Hepatocyte (in vitro differentiated cells): ENCODE results near the gene SLC66A2. TPM values are rescaled to one million over a fixed set of nuclear protein-coding genes. Genes with fewer than 3 reads are reported as not detected.

Experiments
- DNase-seq: peaks from one replicate; pipeline ENCODE4 v3.0.0-alpha.2; 2016; ENCODE audit warnings: low spot score
- H2AFZ ChIP-seq: fragments of 200-600 bp; sonication (generic); 2 replicates; pipeline ENCODE4 v1.6.0; 2016; ENCODE audit warnings: antibody characterized with exemption, mild to moderate bottlenecking
- H3K27ac ChIP-seq: fragments of 200-600 bp; sonication (generic); 2 replicates; pipeline ENCODE4 v1.5.1; 2016; ENCODE audit warnings: mild to moderate bottlenecking
- H3K27me3 ChIP-seq: fragments of 200-600 bp; sonication (generic); 2 replicates; pipeline ENCODE4 v1.6.1; 2016
- H3K36me3 ChIP-seq: fragments of 200-600 bp; sonication (generic); replicated peaks from 2 replicates; pipeline ENCODE4 v1.5.1; 2016; ENCODE audit warnings: low read depth; ENCODE audit not compliant: insufficient read depth
- H3K4me1 ChIP-seq: fragments of 200-600 bp; sonication (generic); 2 replicates; pipeline ENCODE4 v1.5.1; 2016; ENCODE audit warnings: mild to moderate bottlenecking, moderate library complexity; ENCODE audit not compliant: insufficient read depth
- H3K4me2 ChIP-seq: fragments of 200-600 bp; sonication (generic); 2 replicates; pipeline ENCODE4 v1.6.0; 2016
- H3K4me3 ChIP-seq: fragments of 200-600 bp; sonication (generic); 2 replicates; pipeline ENCODE4 v1.5.1; 2016; ENCODE audit warnings: mild to moderate bottlenecking
- H3K79me2 ChIP-seq: fragments of 200-600 bp; sonication (generic); 2 replicates; pipeline ENCODE4 v1.6.0; 2017; ENCODE audit warnings: mild to moderate bottlenecking
- H3K9me2 ChIP-seq: fragments of 200-600 bp; sonication (generic); replicated peaks from 2 replicates; pipeline ENCODE4 v1.6.0; 2017; ENCODE audit warnings: mild to moderate bottlenecking; ENCODE audit not compliant: insufficient read depth
- H3K9me3 ChIP-seq: fragments of 200-600 bp; sonication (generic); 2 replicates; pipeline ENCODE4 v1.5.1; 2016; ENCODE audit warnings: low read depth, mild to moderate bottlenecking
- H4K20me1 ChIP-seq: fragments of 200-600 bp; sonication (generic); 2 replicates; pipeline ENCODE4 v1.6.0; 2016; ENCODE audit warnings: mild to moderate bottlenecking; ENCODE audit not compliant: insufficient read depth, poor library complexity, severe bottlenecking
- EZH2 ChIP-seq: fragments of 200-600 bp; sonication (generic); IDR thresholded peaks from 2 replicates; pipeline ENCODE4 v1.6.1; 2016; ENCODE audit warnings: antibody characterized with exemption, mild to moderate bottlenecking, borderline replicate concordance
- EZH2phosphoT487 ChIP-seq: fragments of 200-600 bp; sonication (generic); IDR thresholded peaks from one replicate; pipeline ENCODE4 v1.6.1; 2018; ENCODE audit warnings: antibody characterized with exemption, mild to moderate bottlenecking, low read depth, moderate library complexity; ENCODE audit not compliant: unreplicated experiment, severe bottlenecking
- WGBS: methylation state at CpG from one replicate; pipeline ENCODE4 v1.1.6; 2016; ENCODE audit warnings: low lambda C conversion rate; ENCODE audit errors: missing lambda C conversion rate; 5-methylcytosine and 5-hydroxymethylcytosine counted together
- polyA plus RNA-seq: library from polyadenylated mRNA; unstranded; fragments of >200 nt; fragmentation: Nextera tagmentation; extraction: Ambion mirVana; gene quantifications from 2 replicates; pipeline ENCODE4 v1.2.1, GENCODE V29; 2016
- total RNA-seq: library from RNA; depleted of rRNA; stranded (reverse); fragments of >200 nt; gene quantifications from 2 replicates; pipeline ENCODE4 v1.2.3, GENCODE V29; 2014
- TF ChIP-seq, protein P1 (sequence below): fragments of 200-600 bp; sonication (generic); IDR thresholded peaks from 2 replicates; pipeline ENCODE4 v1.5.1; 2016; ENCODE audit warnings: antibody characterized with exemption, mild to moderate bottlenecking; ENCODE audit not compliant: poor library complexity

SLC66A2 gene
- total and polyA plus RNA-seq, 2 experiments from 2014 or later = 31.1 to 36.5 TPM

DNA sequence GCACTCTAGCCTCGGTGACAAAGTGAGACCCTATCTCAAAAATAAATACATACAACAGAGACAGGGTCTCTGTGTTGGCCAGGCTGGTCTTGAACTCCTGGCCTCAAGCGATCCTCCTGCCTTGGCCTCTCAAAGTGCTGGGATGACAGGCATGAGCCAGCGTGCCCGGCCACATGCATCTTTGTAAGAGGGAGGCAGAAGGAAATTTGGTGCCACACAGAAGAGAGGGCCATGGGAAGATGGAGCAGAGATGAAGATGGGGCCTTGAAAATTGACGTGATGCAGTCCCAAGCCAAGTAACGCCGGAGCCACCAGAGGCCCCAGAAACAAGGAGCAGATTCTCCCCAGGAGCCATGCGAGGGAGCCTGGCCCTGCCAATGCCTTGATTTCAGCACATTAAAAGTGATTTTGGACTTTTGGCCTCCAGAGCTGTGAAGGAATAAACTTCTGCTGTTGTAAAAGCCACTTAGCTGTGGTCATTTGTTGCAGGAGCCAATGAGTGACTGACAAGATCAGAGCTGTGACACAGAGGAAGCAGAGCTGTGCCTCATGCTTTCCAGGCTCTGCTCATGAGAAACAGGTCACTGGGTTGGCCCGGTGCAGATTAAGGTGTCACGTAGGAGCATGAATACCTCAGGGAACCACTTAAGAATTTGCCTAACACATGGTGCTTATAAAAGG, 2.7 kb upstream of the SLC66A2 start:
- H3K9me2 ChIP-seq = no peaks in the 10 kb centered on the region
- H4K20me1 ChIP-seq = peaks cover 14% of the 10 kb centered on the region
- no peak overlapping the region for H3K4me2 ChIP-seq
- peak overlapping the region; percentile 84 for H3K27ac ChIP-seq
- peaks cover 21% of the 10 kb centered on the region for H3K79me2 ChIP-seq
- 76% methylated on average over 10 of the region's 10 CpGs for WGBS
- no peaks in the 10 kb centered on the region for H3K9me3 ChIP-seq
- no peaks in the 10 kb centered on the region for H3K27me3 ChIP-seq
- no peak overlapping the region for H3K4me3 ChIP-seq
- H3K36me3 ChIP-seq = no peaks in the 10 kb centered on the region
- no peak overlapping the region for H2AFZ ChIP-seq
- peak; percentile 75 for DNase-seq
- TF ChIP-seq, protein P1, sequence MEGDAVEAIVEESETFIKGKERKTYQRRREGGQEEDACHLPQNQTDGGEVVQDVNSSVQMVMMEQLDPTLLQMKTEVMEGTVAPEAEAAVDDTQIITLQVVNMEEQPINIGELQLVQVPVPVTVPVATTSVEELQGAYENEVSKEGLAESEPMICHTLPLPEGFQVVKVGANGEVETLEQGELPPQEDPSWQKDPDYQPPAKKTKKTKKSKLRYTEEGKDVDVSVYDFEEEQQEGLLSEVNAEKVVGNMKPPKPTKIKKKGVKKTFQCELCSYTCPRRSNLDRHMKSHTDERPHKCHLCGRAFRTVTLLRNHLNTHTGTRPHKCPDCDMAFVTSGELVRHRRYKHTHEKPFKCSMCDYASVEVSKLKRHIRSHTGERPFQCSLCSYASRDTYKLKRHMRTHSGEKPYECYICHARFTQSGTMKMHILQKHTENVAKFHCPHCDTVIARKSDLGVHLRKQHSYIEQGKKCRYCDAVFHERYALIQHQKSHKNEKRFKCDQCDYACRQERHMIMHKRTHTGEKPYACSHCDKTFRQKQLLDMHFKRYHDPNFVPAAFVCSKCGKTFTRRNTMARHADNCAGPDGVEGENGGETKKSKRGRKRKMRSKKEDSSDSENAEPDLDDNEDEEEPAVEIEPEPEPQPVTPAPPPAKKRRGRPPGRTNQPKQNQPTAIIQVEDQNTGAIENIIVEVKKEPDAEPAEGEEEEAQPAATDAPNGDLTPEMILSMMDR = no peak
- no peak for TF ChIP-seq EZH2phosphoT487
- H3K4me1 ChIP-seq = peaks cover 27% of the 10 kb centered on the region

GRCh38 chr18:79952996-79953559, 1.6 kb upstream of the SLC66A2 start:
- peaks cover 28% of the 10 kb centered on the region for H3K4me1 ChIP-seq
- H3K4me3 ChIP-seq = no peak overlapping the region
- H3K4me2 ChIP-seq = peak overlapping the region; percentile 100
- H2AFZ ChIP-seq = no peak overlapping the region
- peak; percentile 52 for DNase-seq
- H3K36me3 ChIP-seq = no peaks in the 10 kb centered on the region
- H3K27me3 ChIP-seq = no peaks in the 10 kb centered on the region
- peaks cover 31% of the 10 kb centered on the region for H3K79me2 ChIP-seq
- H3K9me3 ChIP-seq = no peaks in the 10 kb centered on the region
- no peaks in the 10 kb centered on the region for H3K9me2 ChIP-seq
- WGBS = 62% methylated on average over 24 of the region's 24 CpGs
- H3K27ac ChIP-seq = no peak overlapping the region
- TF ChIP-seq EZH2phosphoT487 = no peak
- no peak for TF ChIP-seq EZH2
- TF ChIP-seq, protein P1 = no peak
- peaks cover 17% of the 10 kb centered on the region for H4K20me1 ChIP-seq

GRCh38 chr18:79952456-79952995, 1.1 kb upstream of the SLC66A2 start:
- Histone ChIP-seq H3K4me1 (peaks cover 28% of the 10 kb centered on the region), H3K27ac (no peak overlapping the region), H3K27me3 (no peaks in the 10 kb centered on the region), H3K4me2 (peak overlapping the region; percentile 100), H3K9me3 (no peaks in the 10 kb centered on the region), H4K20me1 (peaks cover 20% of the 10 kb centered on the region), H3K4me3 (peak overlapping the region; percentile 96), H2AFZ (peak overlapping the region; percentile 97), H3K36me3 (no peaks in the 10 kb centered on the region), H3K79me2 (peaks cover 35% of the 10 kb centered on the region), H3K9me2 (no peaks in the 10 kb centered on the region)
- WGBS = 38% methylated on average over 1 of the region's 43 CpGs
- TF ChIP-seq EZH2 (no peak), EZH2phosphoT487 (no peak)
- TF ChIP-seq, protein P1 = no peak
- no peak for DNase-seq
